ENCODE measurements around the gene PDZD2. TPM values are rescaled to one million over a fixed set of nuclear protein-coding genes. Genes with fewer than 3 reads are reported as not detected.

The PDZD2 gene
- total and polyA plus RNA-seq, 2 donors (not counting 3 experiments of a cell fraction or from before 2014, with no cell fraction given) = 0.66 to 6.9 TPM

DNA sequence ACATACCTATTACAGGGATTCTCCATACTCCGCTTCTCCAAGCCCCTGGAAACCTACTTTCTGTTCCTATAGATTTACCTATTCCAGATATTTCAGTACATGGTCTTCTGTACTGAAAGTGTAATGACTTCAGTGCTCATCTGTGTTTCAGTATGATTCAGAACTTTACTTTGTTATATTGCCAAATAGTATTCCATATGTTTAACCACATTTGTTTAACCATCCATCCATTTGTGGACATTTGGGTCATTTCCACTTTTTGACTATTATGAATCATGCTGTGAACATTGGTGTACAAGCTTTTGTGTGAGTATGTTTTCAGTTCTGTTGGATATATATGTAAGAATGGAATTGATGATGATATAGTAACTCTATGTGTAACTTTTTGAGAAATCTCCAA is 188.9 kb downstream of the PDZD2 start:
- Histone ChIP-seq H4K20me1 (replicated peaks; ENCODE audit: control insufficient read depth, extremely low read depth, insufficient read depth, low read length) (no peaks in the 10 kb centered on the region), H3K4me1 (ENCODE audit: control insufficient read depth, extremely low read depth, insufficient read depth, low read length) (no peaks in the 10 kb centered on the region), H3K79me2 (ENCODE audit: control insufficient read depth, insufficient read depth, low read length) (no peaks in the 10 kb centered on the region), H3K4me2 (ENCODE audit: insufficient read depth, low read length) (no peak overlapping the region), H3K36me3 (ENCODE audit: control insufficient read depth in 2 of 2, extremely low read depth in 1 of 2, insufficient read depth in 2 of 2, low read length in 2 of 2) (no peaks in the 10 kb centered on the region), H3K9me1 (replicated peaks; ENCODE audit: control insufficient read depth, extremely low read depth, insufficient read depth, low read length) (no peaks in the 10 kb centered on the region), H3K4me3 (replicated peaks in 1 of 3; ENCODE audit: insufficient read depth in 1 of 3, low read depth in 1 of 3, low read length in 3 of 3) (no peak overlapping the region), H3K9me3 (replicated peaks; ENCODE audit: control insufficient read depth, insufficient read depth, low read length) (no peaks in the 10 kb centered on the region), H3K27me3 (ENCODE audit: control insufficient read depth in 2 of 2, insufficient read depth in 2 of 2, low read length in 2 of 2) (no peaks in the 10 kb centered on the region), H2AFZ (ENCODE audit: low read depth, low read length) (no peak overlapping the region), H3K9ac (replicated peaks; ENCODE audit: extremely low read depth, insufficient read depth, low read length) (no peak overlapping the region), H3K27ac (ENCODE audit: insufficient read depth, low read depth, low read length) (no peak overlapping the region)
- ChIA-PET POLR2A (no interaction called here), CTCF (interaction anchor here (4.9 to 6.4 kb wide), 2 partner anchors 248 to 266 kb away, joined by 100 to 189 read pairs; no protein-coding TSS in a partner anchor)
- TF ChIP-seq POLR2AphosphoS5 (IDR thresholded peaks at IDR 0.05; ENCODE audit: insufficient read depth, low read depth, low read length) (no peak), MYC (IDR thresholded peaks at IDR 0.05; ENCODE audit: low read depth, low read length) (no peak), MAX (IDR thresholded peaks at IDR 0.05; ENCODE audit: insufficient read depth, insufficient read length) (no peak)
- FAIRE-seq (no peak), DNase-seq (ENCODE audit: low read depth, low spot score) (no peak)
- dilution Hi-C loops (cut with MboI; ENCODE audit: extremely low pct_ligation_motif_present, low sequenced_read_pairs) = no loop called here
- BruUV-seq (replicated peaks) = no TSS peak
- intact Hi-C loops (cut with micrococcal nuclease) = no loop called here

DNA sequence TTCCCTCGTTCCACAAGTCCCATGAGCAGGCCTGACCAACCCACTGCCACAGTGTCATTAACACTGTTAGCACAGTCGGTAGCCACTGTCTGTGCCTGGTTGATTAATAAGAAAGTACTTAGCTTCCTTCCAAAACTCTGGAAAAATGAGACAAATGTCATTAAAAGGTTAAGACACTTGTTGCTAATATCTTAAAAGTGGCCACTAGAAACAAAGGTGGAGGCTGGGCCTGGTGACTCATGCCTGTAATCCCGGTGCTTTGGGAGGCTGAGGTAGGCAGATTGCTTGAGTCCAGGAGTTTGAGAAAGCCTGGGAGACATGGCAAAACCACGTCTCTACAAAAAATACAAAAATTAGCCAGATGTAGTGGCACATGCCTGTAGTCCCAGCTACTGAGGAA is 194.0 kb downstream of the PDZD2 start:
- Histone ChIP-seq H3K9me3 (replicated peaks; ENCODE audit: control insufficient read depth, insufficient read depth, low read length) (no peaks in the 10 kb centered on the region), H2AFZ (ENCODE audit: low read depth, low read length) (no peak overlapping the region), H3K4me2 (ENCODE audit: insufficient read depth, low read length) (no peak overlapping the region), H3K4me1 (ENCODE audit: control insufficient read depth, extremely low read depth, insufficient read depth, low read length) (no peaks in the 10 kb centered on the region), H3K79me2 (ENCODE audit: control insufficient read depth, insufficient read depth, low read length) (no peaks in the 10 kb centered on the region), H3K4me3 (replicated peaks in 1 of 3; ENCODE audit: insufficient read depth in 1 of 3, low read depth in 1 of 3, low read length in 3 of 3) (no peak overlapping the region), H3K27ac (ENCODE audit: insufficient read depth, low read depth, low read length) (no peak overlapping the region), H4K20me1 (replicated peaks; ENCODE audit: control insufficient read depth, extremely low read depth, insufficient read depth, low read length) (no peaks in the 10 kb centered on the region), H3K9me1 (replicated peaks; ENCODE audit: control insufficient read depth, extremely low read depth, insufficient read depth, low read length) (no peaks in the 10 kb centered on the region), H3K36me3 (ENCODE audit: control insufficient read depth in 2 of 2, extremely low read depth in 1 of 2, insufficient read depth in 2 of 2, low read length in 2 of 2) (no peaks in the 10 kb centered on the region), H3K27me3 (ENCODE audit: control insufficient read depth in 2 of 2, insufficient read depth in 2 of 2, low read length in 2 of 2) (no peaks in the 10 kb centered on the region), H3K9ac (replicated peaks; ENCODE audit: extremely low read depth, insufficient read depth, low read length) (no peak overlapping the region)
- dilution Hi-C loops (cut with MboI; ENCODE audit: extremely low pct_ligation_motif_present, low sequenced_read_pairs) (no loop called here), intact Hi-C loops (cut with micrococcal nuclease) (no loop called here)
- TF ChIP-seq GATA2 (IDR thresholded peaks at IDR 0.05; ENCODE audit: insufficient read depth, insufficient read length, low read depth, low read length) (no peak), EZH2 (IDR thresholded peaks at IDR 0.05; ENCODE audit: borderline replicate concordance, low read depth, low read length, severe bottlenecking) (no peak), MAX (IDR thresholded peaks at IDR 0.05; ENCODE audit: insufficient read depth, insufficient read length) (no peak), POLR2A (IDR thresholded peaks at IDR 0.05; ENCODE audit: low read depth, low read length) (no peak), MYC (IDR thresholded peaks at IDR 0.05; ENCODE audit: low read depth, low read length) (no peak), JUN (IDR thresholded peaks at IDR 0.05; ENCODE audit: borderline replicate concordance, insufficient read depth, insufficient read length, low read depth) (no peak), FOS (IDR thresholded peaks at IDR 0.05; ENCODE audit: borderline replicate concordance, insufficient read depth, low read length) (no peak), POLR2AphosphoS5 (IDR thresholded peaks at IDR 0.05; ENCODE audit: insufficient read depth, low read depth, low read length) (no peak)
- TF ChIP-seq, protein P1, sequence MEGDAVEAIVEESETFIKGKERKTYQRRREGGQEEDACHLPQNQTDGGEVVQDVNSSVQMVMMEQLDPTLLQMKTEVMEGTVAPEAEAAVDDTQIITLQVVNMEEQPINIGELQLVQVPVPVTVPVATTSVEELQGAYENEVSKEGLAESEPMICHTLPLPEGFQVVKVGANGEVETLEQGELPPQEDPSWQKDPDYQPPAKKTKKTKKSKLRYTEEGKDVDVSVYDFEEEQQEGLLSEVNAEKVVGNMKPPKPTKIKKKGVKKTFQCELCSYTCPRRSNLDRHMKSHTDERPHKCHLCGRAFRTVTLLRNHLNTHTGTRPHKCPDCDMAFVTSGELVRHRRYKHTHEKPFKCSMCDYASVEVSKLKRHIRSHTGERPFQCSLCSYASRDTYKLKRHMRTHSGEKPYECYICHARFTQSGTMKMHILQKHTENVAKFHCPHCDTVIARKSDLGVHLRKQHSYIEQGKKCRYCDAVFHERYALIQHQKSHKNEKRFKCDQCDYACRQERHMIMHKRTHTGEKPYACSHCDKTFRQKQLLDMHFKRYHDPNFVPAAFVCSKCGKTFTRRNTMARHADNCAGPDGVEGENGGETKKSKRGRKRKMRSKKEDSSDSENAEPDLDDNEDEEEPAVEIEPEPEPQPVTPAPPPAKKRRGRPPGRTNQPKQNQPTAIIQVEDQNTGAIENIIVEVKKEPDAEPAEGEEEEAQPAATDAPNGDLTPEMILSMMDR (IDR thresholded peaks at IDR 0.05; ENCODE audit: extremely low read depth in 1 of 2, insufficient read depth in 1 of 2, low read depth in 1 of 2, low read length in 2 of 2) = no peak
- FAIRE-seq (no peak), DNase-seq (ENCODE audit: low read depth, low spot score) (no peak)
- ChIA-PET CTCF (interaction anchor here (2.1 kb wide), 1 partner anchor 260 kb away, joined by 8 read pairs; no protein-coding TSS in a partner anchor), POLR2A (no interaction called here)
- no TSS peak for BruUV-seq (replicated peaks)

All from endothelial cell of umbilical vein (primary cell).